ENCODE measurements around the gene PPM1F.

PPM1F gene

DNA sequence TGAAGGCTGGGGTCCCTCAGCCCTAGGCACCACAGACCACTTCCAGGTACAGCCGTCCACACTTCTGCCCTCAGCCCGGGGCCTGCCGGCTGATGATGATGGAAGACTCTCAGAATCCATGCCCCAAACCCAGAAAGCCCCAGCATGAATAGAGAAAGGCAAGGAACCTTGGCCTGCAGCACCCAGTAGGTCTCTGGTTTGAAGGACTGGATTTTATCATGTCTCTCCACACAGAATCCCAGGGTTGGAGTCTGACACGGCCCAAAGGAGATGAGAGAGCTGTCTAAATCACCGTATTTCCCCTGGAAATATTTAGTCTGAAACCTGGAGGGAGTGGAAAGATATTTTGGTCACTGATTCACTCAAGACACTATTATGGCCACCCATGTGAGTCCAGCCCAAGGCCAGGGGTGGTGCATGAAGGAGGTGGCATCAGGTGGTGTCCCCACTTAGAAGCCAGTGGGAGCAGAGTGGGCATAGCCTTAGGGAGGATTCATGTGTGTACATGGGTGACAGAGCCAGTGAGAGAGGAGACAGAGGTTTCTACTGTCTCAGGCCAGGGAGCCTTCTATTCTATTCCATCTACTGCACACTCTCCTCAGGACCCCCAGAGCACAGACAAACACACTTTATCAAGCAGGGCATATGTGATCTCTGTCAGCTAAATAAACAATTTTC lies 15.9 kb upstream of the PPM1F start:
- H3K36me3 ChIP-seq: peaks cover 100% of the 10 kb centered on the region
- H4K20me1 ChIP-seq: peaks cover 18% of the 10 kb centered on the region; the same call in 1 of the 2 replicates
- no peak for TF ChIP-seq Cebpa-rat (IDR thresholded peaks at IDR 0.05)
- peaks cover 10% of the 10 kb centered on the region for H3K4me1 ChIP-seq
- no peak overlapping the region for H3K4me2 ChIP-seq
- no peaks in the 10 kb centered on the region for H3K27me3 ChIP-seq
- no peak overlapping the region for H3K4me3 ChIP-seq
- no peaks in the 10 kb centered on the region for H3K9me3 ChIP-seq
- no peak overlapping the region for H3K9ac ChIP-seq
- no peak overlapping the region for H3K27ac ChIP-seq

DNA sequence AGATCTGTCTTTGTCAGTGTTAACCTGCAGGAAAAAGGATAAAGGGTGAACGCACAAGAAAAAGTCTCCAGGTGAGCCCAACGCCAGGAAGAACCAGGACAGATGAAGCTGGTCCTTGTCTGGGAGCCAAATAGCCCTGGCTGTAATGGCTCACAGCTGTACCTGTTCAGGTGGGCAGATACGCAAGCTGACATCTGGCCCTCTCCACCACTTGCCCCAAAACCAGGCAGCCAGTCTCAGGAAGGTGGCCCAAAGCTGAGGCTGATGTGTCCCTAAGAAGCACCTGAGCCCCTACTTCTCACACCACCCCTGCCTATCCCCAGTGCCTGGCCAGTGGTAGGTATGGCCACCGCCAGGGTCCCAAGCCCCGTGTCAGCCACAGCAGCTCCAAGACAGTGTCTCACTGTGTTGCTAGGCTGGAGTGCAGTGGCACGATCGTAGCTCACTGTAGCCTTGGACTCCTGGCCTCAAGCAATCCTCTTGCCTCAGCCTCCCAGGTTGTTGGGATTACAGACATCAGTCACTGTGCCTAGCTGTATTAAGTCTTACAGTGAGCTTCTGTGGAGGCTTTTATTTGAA lies 15.1 kb upstream of the PPM1F start:
- H3K4me2 ChIP-seq: no peak overlapping the region
- H3K9me3 ChIP-seq: no peaks in the 10 kb centered on the region
- no peak overlapping the region for H3K27ac ChIP-seq
- H3K27me3 ChIP-seq: no peaks in the 10 kb centered on the region
- H3K36me3 ChIP-seq: peaks cover 100% of the 10 kb centered on the region
- peaks cover 13% of the 10 kb centered on the region; the same call in 1 of the 2 replicates for H4K20me1 ChIP-seq
- TF ChIP-seq Cebpa-rat (IDR thresholded peaks at IDR 0.05): no peak
- peaks cover 6% of the 10 kb centered on the region for H3K4me1 ChIP-seq
- no peak overlapping the region for H3K9ac ChIP-seq
- no peak overlapping the region for H3K4me3 ChIP-seq

DNA sequence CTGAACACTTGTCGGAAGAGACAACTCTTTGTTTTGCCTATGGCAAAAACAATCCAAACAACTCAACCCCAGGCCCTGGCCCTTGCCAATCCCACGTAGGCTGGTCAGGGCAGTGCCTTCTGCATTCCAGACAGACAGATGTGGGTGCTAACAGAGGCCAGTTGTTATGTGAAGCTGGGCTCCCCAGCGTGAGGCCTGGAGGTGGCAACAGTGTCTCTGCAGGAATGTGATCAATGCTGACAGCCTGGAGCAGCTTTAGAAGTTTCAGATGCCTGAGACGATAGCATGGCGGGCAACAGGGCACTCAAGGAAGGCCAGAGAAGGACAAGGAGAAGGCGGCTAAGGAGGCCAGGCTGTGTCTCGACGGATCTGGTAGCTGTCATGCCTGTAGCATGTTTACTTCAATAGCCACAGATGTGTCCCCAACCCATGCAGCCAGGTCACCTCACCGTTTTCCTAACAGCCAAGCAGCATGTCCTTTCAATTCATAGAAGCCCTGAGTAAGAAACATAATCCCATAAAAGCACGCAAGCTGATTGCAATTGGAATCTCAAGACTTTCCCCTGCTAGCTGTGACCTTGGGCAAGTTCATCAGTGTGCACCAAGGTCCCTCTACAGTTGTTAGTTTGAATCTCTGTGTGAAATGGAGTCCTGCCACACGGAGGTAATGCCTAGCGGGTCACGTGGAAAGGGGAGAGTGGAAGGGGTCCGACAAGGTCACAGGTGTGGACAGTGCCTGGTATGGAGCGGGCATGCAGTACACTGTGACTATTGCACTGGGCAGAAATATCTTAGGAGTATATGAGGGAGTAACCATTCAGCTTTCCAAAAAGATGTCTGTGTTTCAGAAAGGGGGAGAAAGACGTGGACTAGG lies 14.2 kb upstream of the PPM1F start:
- TF ChIP-seq Cebpa-rat (IDR thresholded peaks at IDR 0.05): no peak

DNA sequence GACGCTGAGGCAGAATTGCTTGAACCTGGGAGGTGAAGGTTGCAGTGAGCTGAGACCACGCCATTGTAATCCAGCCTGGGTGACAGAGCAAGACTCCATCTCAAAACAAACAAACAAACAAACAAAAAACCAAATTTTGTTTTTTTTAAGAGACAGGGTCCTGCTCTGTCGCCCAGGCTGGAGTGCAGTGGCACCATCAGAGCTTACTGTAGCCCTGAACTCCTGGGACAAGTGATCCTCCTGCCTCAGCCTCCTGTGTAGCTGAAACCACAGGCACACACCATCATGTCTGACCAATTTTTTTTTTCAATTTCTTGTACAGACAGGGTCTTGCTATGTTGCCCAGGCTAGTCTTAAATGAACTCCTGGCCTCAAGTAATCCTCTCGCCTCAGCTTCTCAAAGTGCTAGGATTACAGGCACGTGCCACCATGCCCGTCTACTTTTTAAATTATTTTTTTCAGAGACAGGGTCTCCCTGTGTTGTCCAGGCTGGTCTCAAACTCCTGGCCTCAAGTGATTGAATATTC lies 13.2 kb upstream of the PPM1F start:
- Histone ChIP-seq H3K27me3 (no peaks in the 10 kb centered on the region), H3K9me3 (no peaks in the 10 kb centered on the region), H3K9ac (no peak overlapping the region), H3K4me1 (no peaks in the 10 kb centered on the region), H3K36me3 (peaks cover 100% of the 10 kb centered on the region), H4K20me1 (peaks cover 9% of the 10 kb centered on the region; the same call in 1 of the 2 replicates), H3K4me3 (no peak overlapping the region), H3K27ac (no peak overlapping the region), H3K4me2 (no peak overlapping the region)
- no peak for TF ChIP-seq Cebpa-rat (IDR thresholded peaks at IDR 0.05)

More for the DNA sequence above, 14.2 kb upstream of the PPM1F start:
- Histone ChIP-seq H3K9ac (0 out of 2 replicates have a peak overlapping the region, but pooled peaks have one; percentile 53), H3K9me3 (no peaks in the 10 kb centered on the region), H3K27ac (no peak overlapping the region), H3K27me3 (no peaks in the 10 kb centered on the region), H3K4me1 (no peaks in the 10 kb centered on the region), H3K4me2 (no peak overlapping the region), H3K4me3 (no peak overlapping the region), H3K36me3 (peaks cover 100% of the 10 kb centered on the region), H4K20me1 (0 out of 2 replicates have a peak, but pooled peaks cover 4% of the 10 kb centered on the region)

DNA sequence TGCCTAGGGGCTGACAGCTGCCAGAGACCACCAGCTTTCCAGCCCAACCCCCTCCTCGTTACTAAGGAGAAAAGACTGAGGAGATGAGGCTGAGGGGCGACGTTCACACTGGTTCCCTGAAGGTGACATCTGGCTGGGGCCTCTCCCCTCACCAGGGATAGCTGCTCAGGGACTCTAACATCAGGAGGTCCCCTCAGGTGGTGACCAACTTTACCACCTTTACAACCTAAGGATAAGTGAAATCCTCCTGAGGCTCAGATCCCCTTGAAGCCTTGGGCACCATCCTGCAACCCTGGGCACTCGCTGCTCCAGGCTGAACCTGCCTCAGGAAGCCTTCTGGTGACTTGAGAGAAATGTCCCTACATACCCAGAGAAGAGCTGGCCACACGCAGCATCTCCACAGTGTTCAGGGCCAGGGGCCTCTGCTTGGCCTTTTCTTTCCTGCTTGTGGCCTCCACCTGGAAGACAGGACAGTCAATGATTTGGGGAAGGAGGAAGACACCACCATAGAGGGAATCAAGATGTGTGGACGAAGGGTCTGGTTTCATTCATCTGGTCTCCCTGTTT lies 12.4 kb upstream of the PPM1F start:
- no peak overlapping the region for H3K4me2 ChIP-seq
- H3K9ac ChIP-seq: no peak overlapping the region
- H3K36me3 ChIP-seq: peaks cover 100% of the 10 kb centered on the region
- H3K27me3 ChIP-seq: no peaks in the 10 kb centered on the region
- no peak overlapping the region for H3K4me3 ChIP-seq
- H3K4me1 ChIP-seq: no peaks in the 10 kb centered on the region
- no peaks in the 10 kb centered on the region for H3K9me3 ChIP-seq
- H3K27ac ChIP-seq: no peak overlapping the region
- peaks cover 9% of the 10 kb centered on the region; the same call in 1 of the 2 replicates for H4K20me1 ChIP-seq
- TF ChIP-seq Cebpa-rat (IDR thresholded peaks at IDR 0.05): no peak

DNA sequence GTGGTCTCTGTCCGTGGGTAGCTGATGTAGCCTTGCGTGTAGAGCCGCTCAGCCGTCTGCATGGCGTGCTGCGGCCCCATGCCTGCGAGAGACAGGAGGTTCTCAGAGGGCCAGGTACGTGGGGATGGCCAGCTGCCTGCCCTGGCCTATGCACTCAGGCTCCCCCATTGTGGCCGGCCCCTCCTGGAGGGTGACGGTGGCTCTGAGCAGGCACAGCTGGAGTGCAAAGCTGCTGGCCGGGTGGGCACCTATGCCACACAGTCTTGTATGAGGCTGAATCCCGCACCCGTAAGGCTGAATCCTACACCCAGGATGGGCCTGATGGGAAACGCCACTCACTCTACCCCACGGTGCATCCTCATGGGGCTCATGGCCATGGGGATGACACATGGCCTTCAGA lies 11.6 kb upstream of the PPM1F start:
- H3K4me1 ChIP-seq: no peaks in the 10 kb centered on the region
- no peak overlapping the region for H3K4me3 ChIP-seq
- peaks cover 9% of the 10 kb centered on the region; the same call in 1 of the 2 replicates for H4K20me1 ChIP-seq
- no peaks in the 10 kb centered on the region for H3K9me3 ChIP-seq
- H3K4me2 ChIP-seq: no peak overlapping the region
- peaks cover 100% of the 10 kb centered on the region for H3K36me3 ChIP-seq
- H3K27ac ChIP-seq: no peak overlapping the region
- no peak overlapping the region for H3K9ac ChIP-seq
- TF ChIP-seq Cebpa-rat (IDR thresholded peaks at IDR 0.05): no peak
- H3K27me3 ChIP-seq: no peaks in the 10 kb centered on the region

DNA sequence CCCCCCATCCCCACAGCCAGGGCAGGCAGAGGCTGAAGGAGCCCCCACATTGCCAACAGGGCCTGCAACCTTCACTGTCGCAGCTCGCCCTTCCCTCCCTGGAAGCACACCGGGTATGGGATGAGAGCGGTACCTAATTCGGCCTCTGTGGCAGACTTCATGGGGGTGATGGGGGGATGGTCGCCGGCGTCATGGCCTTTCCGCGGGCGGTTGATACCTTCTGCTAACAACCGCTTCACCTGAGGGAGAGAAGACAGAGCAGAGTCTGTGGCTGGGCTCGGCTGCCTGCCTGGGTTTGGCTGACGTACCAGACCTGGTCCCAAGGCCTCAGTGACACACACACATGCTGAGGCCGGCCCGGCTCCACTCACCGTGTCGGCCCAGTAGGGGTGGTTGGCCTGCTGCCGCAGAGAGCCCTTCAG lies 11.2 kb upstream of the PPM1F start:
- Histone ChIP-seq H3K36me3 (peaks cover 100% of the 10 kb centered on the region), H3K4me2 (no peak overlapping the region), H3K9me3 (no peaks in the 10 kb centered on the region), H3K27me3 (no peaks in the 10 kb centered on the region), H3K9ac (no peak overlapping the region), H3K27ac (no peak overlapping the region), H4K20me1 (peaks cover 9% of the 10 kb centered on the region; the same call in 1 of the 2 replicates), H3K4me3 (no peak overlapping the region), H3K4me1 (no peaks in the 10 kb centered on the region)
- no peak for TF ChIP-seq Cebpa-rat (IDR thresholded peaks at IDR 0.05)

DNA sequence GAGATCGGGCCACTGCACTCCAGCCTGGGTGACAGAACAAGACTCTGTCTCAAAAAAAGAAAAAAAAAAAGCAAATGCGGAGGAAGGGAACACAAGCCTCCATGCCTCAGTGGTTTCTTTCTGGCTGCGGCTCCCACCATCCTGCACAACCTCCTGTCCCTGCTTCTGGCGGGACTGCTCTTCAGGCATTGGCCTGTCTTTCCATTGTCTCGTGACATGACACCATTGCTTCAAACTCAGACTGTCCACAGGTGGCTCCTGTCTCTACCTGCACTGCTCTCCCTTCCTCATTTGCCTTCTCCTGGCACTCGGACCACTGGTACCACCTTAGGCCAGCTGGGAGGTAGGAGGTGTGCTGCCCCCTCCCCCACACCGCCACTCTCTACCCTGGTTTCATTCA lies 10.6 kb upstream of the PPM1F start:
- Histone ChIP-seq H3K9me3 (no peaks in the 10 kb centered on the region), H3K4me3 (no peak overlapping the region), H3K36me3 (peaks cover 100% of the 10 kb centered on the region), H3K9ac (no peak overlapping the region), H3K4me1 (no peaks in the 10 kb centered on the region), H3K27me3 (no peaks in the 10 kb centered on the region), H3K27ac (no peak overlapping the region), H4K20me1 (peaks cover 9% of the 10 kb centered on the region; the same call in 1 of the 2 replicates), H3K4me2 (no peak overlapping the region)
- TF ChIP-seq Cebpa-rat (IDR thresholded peaks at IDR 0.05): no peak

DNA sequence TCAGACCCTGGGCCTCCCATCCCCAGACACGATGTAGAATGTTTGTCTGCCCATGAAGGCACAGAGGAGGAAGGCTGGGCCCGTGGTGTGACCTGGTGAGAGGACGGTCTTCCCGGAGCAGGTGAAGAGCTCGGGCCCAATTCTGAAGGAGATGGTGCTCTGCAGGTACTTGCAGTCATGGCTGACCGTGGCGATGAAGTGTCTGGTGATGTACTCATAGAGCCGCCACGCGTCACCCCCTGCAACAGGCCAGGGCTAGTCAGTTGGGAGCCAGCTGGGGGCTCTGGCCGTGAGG lies 10.0 kb upstream of the PPM1F start:
- Histone ChIP-seq H3K36me3 (peaks cover 100% of the 10 kb centered on the region), H3K4me1 (no peaks in the 10 kb centered on the region), H3K27me3 (no peaks in the 10 kb centered on the region), H3K9me3 (no peaks in the 10 kb centered on the region), H3K27ac (no peak overlapping the region), H3K4me2 (no peak overlapping the region), H3K9ac (no peak overlapping the region), H3K4me3 (no peak overlapping the region), H4K20me1 (peaks cover 9% of the 10 kb centered on the region; the same call in 1 of the 2 replicates)
- TF ChIP-seq Cebpa-rat (IDR thresholded peaks at IDR 0.05): no peak
